Measurements from ENCODE around the gene RPS8.
"Not testable (repeated sequence)": the region's sequence is repeated elsewhere in the genome, so short reads cannot be mapped to it uniquely, and the experiment has no call there.

Gene RPS8

GRCh38 chr1:44780583-44781121, 5.3 kb downstream of the RPS8 start:
- no peak for DNase-seq (ENCODE audit: low read depth in 2 of 2)

- DNase-seq (ENCODE audit: low read depth in 2 of 2), result no peak
These were observed 8.4 kb downstream of the RPS8 start for GRCh38 chr1:44783697-44784093.

- DNase-seq (ENCODE audit: low read depth in 2 of 2), result no peak
These were observed 9.0 kb downstream of the RPS8 start for GRCh38 chr1:44784094-44785028.

GRCh38 chr1:44785029-44785380, 9.7 kb downstream of the RPS8 start:
- DNase-seq (ENCODE audit: low read depth in 2 of 2), result no peak

GRCh38 chr1:44785501-44786137, 10.3 kb downstream of the RPS8 start:
- no peak for DNase-seq (ENCODE audit: low read depth in 2 of 2)

- DNase-seq (ENCODE audit: low read depth in 2 of 2), result peak; percentile 49 to 73
These were observed 10.9 kb downstream of the RPS8 start for GRCh38 chr1:44786138-44786840.

- DNase-seq (ENCODE audit: low read depth in 2 of 2), result no peak
These were observed 11.6 kb downstream of the RPS8 start for GRCh38 chr1:44786841-44787426.

GRCh38 chr1:44787506-44787905, 12.2 kb downstream of the RPS8 start:
- DNase-seq (ENCODE audit: low read depth in 2 of 2), result no peak

- no peak for DNase-seq (ENCODE audit: low read depth in 2 of 2)
These were observed 12.9 kb downstream of the RPS8 start, which contains the start of gene BEST4 for GRCh38 chr1:44788120-44788860. Gene BEST4 (minus strand): TSS chr1:44788170. CDS start chr1:44787705, 465 bp downstream.

GRCh38 chr1:44790968-44791801, 15.8 kb downstream of the RPS8 start:
- DNase-seq (ENCODE audit: low read depth in 2 of 2), result no peak

GRCh38 chr1:44792736-44793502, 17.6 kb downstream of the RPS8 start:
- no peak for DNase-seq (ENCODE audit: low read depth in 2 of 2)

- not testable (repeated sequence) for DNase-seq (ENCODE audit: low read depth in 2 of 2)
These were observed 22.5 kb downstream of the RPS8 start for GRCh38 chr1:44797886-44798285.

- DNase-seq (ENCODE audit: low read depth in 2 of 2), result no peak
These were observed 23.4 kb downstream of the RPS8 start for GRCh38 chr1:44798481-44799365.

GRCh38 chr1:44799770-44800584, 24.6 kb downstream of the RPS8 start, which contains the start of gene PLK3:
Gene PLK3 (plus strand): TSS chr1:44800377. CDS start chr1:44800464, 87 bp downstream.
- peak; percentile 97 for DNase-seq (ENCODE audit: low read depth in 2 of 2)

GRCh38 chr1:44801491-44802305, 26.4 kb downstream of the RPS8 start:
- DNase-seq (ENCODE audit: low read depth in 2 of 2), result no peak

GRCh38 chr1:44802306-44803061, 27.1 kb downstream of the RPS8 start:
- DNase-seq (ENCODE audit: low read depth in 2 of 2), result no peak

Data from stimulated activated CD8-positive, alpha-beta memory T cell treated with anti-CD3 and anti-CD28 coated beads, Interleukin-7, amount 100 ng/mL, for 4 hours (primary cell).